HEK293 (cell line): ENCODE data around the gene NUDT3.

Experiments used
- CTCF ChIA-PET: fragments of 350-600 bp; formaldehyde crosslinking; extraction: SDS; loops from one replicate; lab custom pipeline; 2021; ENCODE audit warnings: antibody characterized with exemption; lab: Yijun Ruan, JAX
- POLR2A ChIA-PET: fragments of 300-600 bp; formaldehyde crosslinking; extraction: SDS; loops from one replicate; lab custom pipeline; 2020; ENCODE audit warnings: antibody characterized with exemption, inconsistent platforms; lab: Yijun Ruan, JAX
- H3K27ac ChIP-seq: fragments of 200-500 bp; sonication (Bioruptor generic); 2 replicates; pipeline ENCODE4 v1.5.1; 2014; ENCODE audit warnings: low read depth, low read length, control low read depth, inconsistent platforms; ENCODE audit errors: extremely low read depth
- H3K36me3 ChIP-seq, 2 experiments: fragments of 200-500 bp in 1 of 2; sonication (Bioruptor generic) in 1 of 2; 1 replicate in 1 of 2; 2 replicates in 1 of 2; pipeline ENCODE4 v1.5.1; 2014 to 2017; ENCODE audit warnings: inconsistent platforms in 2 of 2, low read length in 2 of 2; ENCODE audit not compliant: control insufficient read depth in 2 of 2, insufficient read depth in 1 of 2
- H3K4me1 ChIP-seq: fragments of 200-500 bp; sonication (Bioruptor generic); 2 replicates; pipeline ENCODE4 v1.5.1; 2014; ENCODE audit warnings: mild to moderate bottlenecking, low read length, inconsistent platforms; ENCODE audit not compliant: control insufficient read depth, insufficient read depth
- H3K4me3 ChIP-seq: 2 replicates; pipeline ENCODE4 v1.5.1; 2011; ENCODE audit warnings: low read depth, mild to moderate bottlenecking, control low read depth, low read length, moderate library complexity
- H3K9me3 ChIP-seq: fragments of 200-500 bp; sonication (Bioruptor generic); 2 replicates; pipeline ENCODE4 v1.5.1; 2014; ENCODE audit warnings: low read depth, low read length, inconsistent platforms; ENCODE audit not compliant: control insufficient read depth, insufficient read depth
- INSM2 ChIP-seq: fragments of 450-650 bp; formaldehyde crosslinking; IDR thresholded peaks from 2 replicates; pipeline ENCODE4 v1.5.1; 2016; ENCODE audit warnings: missing biosample characterization, missing genetic modification characterization
- MEIS1 ChIP-seq: sonication (generic); formaldehyde crosslinking; IDR thresholded peaks from 2 replicates; pipeline ENCODE4 v1.8.1; 2022; ENCODE audit warnings: missing genetic modification reagents, mild to moderate bottlenecking, borderline replicate concordance
- MYNN ChIP-seq: fragments of 450-650 bp; formaldehyde crosslinking; IDR thresholded peaks from 2 replicates; pipeline ENCODE4 v1.5.1; 2016; ENCODE audit warnings: missing biosample characterization, missing genetic modification characterization, borderline replicate concordance
- OSR2 ChIP-seq: fragments of 450-650 bp; formaldehyde crosslinking; IDR thresholded peaks from 2 replicates; pipeline ENCODE4 v1.5.1; 2016; ENCODE audit warnings: missing biosample characterization, missing genetic modification characterization
- PRDM1 ChIP-seq: fragments of 450-650 bp; formaldehyde crosslinking; IDR thresholded peaks from 2 replicates; pipeline ENCODE4; 2016; ENCODE audit warnings: missing biosample characterization, missing genetic modification characterization
- PRDM6 ChIP-seq: fragments of 450-650 bp; formaldehyde crosslinking; IDR thresholded peaks from 2 replicates; pipeline ENCODE4 v1.5.1; 2017; ENCODE audit warnings: missing biosample characterization, missing genetic modification characterization
- SP7 ChIP-seq: fragments of 450-650 bp; formaldehyde crosslinking; IDR thresholded peaks from 2 replicates; pipeline ENCODE4 v1.5.1; 2016; ENCODE audit warnings: missing biosample characterization, missing genetic modification characterization
- YY1 ChIP-seq: fragments of 450-650 bp; formaldehyde crosslinking; IDR thresholded peaks from 2 replicates; pipeline ENCODE4 v1.5.1; 2018; ENCODE audit warnings: missing biosample characterization, missing genetic modification characterization
- ZBTB26 ChIP-seq: fragments of 450-650 bp; formaldehyde crosslinking; optimal IDR thresholded peaks from 2 replicates; pipeline ENCODE3; 2016; ENCODE audit warnings: missing biosample characterization, mild to moderate bottlenecking, missing genetic modification characterization
- ZNF121 ChIP-seq: fragments of 450-650 bp; formaldehyde crosslinking; IDR thresholded peaks from 2 replicates; pipeline ENCODE4 v1.5.1; 2016; ENCODE audit warnings: missing biosample characterization, missing genetic modification characterization
- ZNF138 ChIP-seq: fragments of 450-650 bp; formaldehyde crosslinking; IDR thresholded peaks from 2 replicates; pipeline ENCODE4 v1.5.1; 2016; ENCODE audit warnings: missing biosample characterization, missing genetic modification characterization, borderline replicate concordance
- ZNF350 ChIP-seq: fragments of 450-650 bp; formaldehyde crosslinking; IDR thresholded peaks from 2 replicates; pipeline ENCODE4 v1.5.0; 2017; ENCODE audit warnings: missing biosample characterization, mild to moderate bottlenecking, missing genetic modification characterization
- ZNF571 ChIP-seq: fragments of 450-650 bp; formaldehyde crosslinking; IDR thresholded peaks from 2 replicates; pipeline ENCODE4 v1.5.0; 2017; ENCODE audit warnings: missing biosample characterization, missing genetic modification characterization
- ZNF610 ChIP-seq: fragments of 450-650 bp; formaldehyde crosslinking; IDR thresholded peaks from 2 replicates; pipeline ENCODE4 v1.5.1; 2016; ENCODE audit warnings: missing biosample characterization, missing genetic modification characterization, borderline replicate concordance
- ZNF621 ChIP-seq: fragments of 450-650 bp; formaldehyde crosslinking; IDR thresholded peaks from 2 replicates; pipeline ENCODE4 v1.5.1; 2017; ENCODE audit warnings: missing biosample characterization, missing genetic modification characterization
- ZNF623 ChIP-seq: fragments of 450-650 bp; formaldehyde crosslinking; IDR thresholded peaks from 2 replicates; pipeline ENCODE4 v1.5.1; 2016; ENCODE audit warnings: missing biosample characterization, missing genetic modification characterization
- ZNF791 ChIP-seq: fragments of 450-650 bp; formaldehyde crosslinking; IDR thresholded peaks from 2 replicates; pipeline ENCODE4 v1.5.1; 2016; ENCODE audit warnings: missing biosample characterization, missing genetic modification characterization
- ZSCAN16 ChIP-seq: fragments of 450-650 bp; formaldehyde crosslinking; IDR thresholded peaks from 2 replicates; pipeline ENCODE4 v1.5.1; 2016; ENCODE audit warnings: missing biosample characterization, missing genetic modification characterization

NUDT3 gene

GRCh38 chr6:34305982-34306708 lies 86.3 kb downstream of the NUDT3 start (continued):
- TF ChIP-seq PRDM6 (tag by site-specific recombination) (peak; percentile 81), OSR2 (tag by site-specific recombination) (peak; percentile 64; the same call in 1 of the 2 replicates)

GRCh38 chr6:34305497-34305896 lies 87.0 kb downstream of the NUDT3 start:
- no peaks in the 10 kb centered on the region for H3K4me1 ChIP-seq
- TF ChIP-seq PRDM1 (tag by site-specific recombination) (0 out of 2 replicates have a peak, but pooled peaks have one; percentile 12), YY1 (tag by site-specific recombination) (no peak)
- ChIA-PET POLR2A (no interaction called here), CTCF (interaction anchor here (0.7 to 1.8 kb wide), 5 partner anchors 14 to 923 kb away, joined by 3 to 7 read pairs (median 4); no protein-coding TSS in a partner anchor)
- H3K36me3 ChIP-seq, result no peaks in the 10 kb centered on the region; a peak in 1 of 3 replicates
- H3K9me3 ChIP-seq, result no peaks in the 10 kb centered on the region
- no peak overlapping the region for H3K4me3 ChIP-seq
- H3K27ac ChIP-seq, result no peak overlapping the region

- no peak overlapping the region for H3K4me3 ChIP-seq
- POLR2A ChIA-PET, result no interaction called here
- H3K9me3 ChIP-seq, result no peaks in the 10 kb centered on the region
- H3K4me1 ChIP-seq, result 0 out of 2 replicates have a peak, but pooled peaks cover under 1% of the 10 kb centered on the region
- TF ChIP-seq ZNF350 (tag by site-specific recombination) (no peak), ZSCAN16 (tag by site-specific recombination) (no peak), ZNF623 (tag by site-specific recombination) (no peak), SP7 (tag by site-specific recombination) (no peak), ZNF610 (tag by site-specific recombination) (no peak), ZNF571 (no peak), MEIS1 (no peak), ZBTB26 (no peak), ZNF791 (no peak), PRDM1 (tag by site-specific recombination) (peak; percentile 93), ZNF138 (tag by site-specific recombination) (no peak), INSM2 (tag by site-specific recombination) (no peak), ZNF121 (tag by site-specific recombination) (peak; percentile 79), ZNF621 (tag by site-specific recombination) (no peak), MYNN (tag by site-specific recombination) (no peak)
- TF ChIP-seq, all 188 proteins: peak for 2
- no peaks in the 10 kb centered on the region; a peak in 1 of 3 replicates for H3K36me3 ChIP-seq
- CTCF ChIA-PET, result interaction anchor here (0.6 to 1.5 kb wide), 2 partner anchors 13 to 18 kb away, joined by 3 to 4 read pairs; no protein-coding TSS in a partner anchor
- no peak overlapping the region for H3K27ac ChIP-seq
Observed at GRCh38 chr6:34304164-34304563, 88.3 kb downstream of the NUDT3 start.
